ENCODE measurements around the gene PGAP6. TPM values are rescaled to one million over a fixed set of nuclear protein-coding genes. Genes with fewer than 3 reads are reported as not detected.

Gene PGAP6
- total and polyA plus RNA-seq, 9 of the 15 experiments (the other 6 are each of a cell fraction or from before 2014, with no cell fraction given): 0.45 to 50.2 (median 39.3) TPM

DNA sequence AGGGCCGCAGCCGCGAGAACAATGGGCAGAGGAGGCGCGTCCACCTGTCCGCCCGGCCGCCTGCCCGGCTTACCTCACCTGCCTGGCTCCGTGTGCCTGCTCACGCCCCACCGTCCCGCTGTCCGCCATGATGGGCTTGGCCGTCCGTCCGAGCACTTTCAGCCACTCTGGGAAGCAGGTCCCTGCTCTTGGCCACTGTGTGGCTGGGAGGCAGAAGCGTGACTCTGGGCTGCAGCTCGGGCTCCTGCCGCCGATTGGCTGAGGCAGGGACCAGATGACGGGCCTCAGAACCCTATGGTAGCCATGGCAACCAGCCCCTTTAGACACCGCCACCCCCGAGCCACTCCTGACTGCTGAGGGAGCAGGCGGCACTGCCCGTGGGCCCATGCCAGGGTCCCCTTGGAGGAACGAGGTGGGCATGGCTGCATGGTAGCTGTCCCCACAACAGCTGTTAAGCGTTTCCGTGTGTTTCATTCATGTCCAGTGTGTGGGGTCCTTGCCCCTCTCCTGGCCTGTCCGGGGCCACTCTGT lies 20.4 kb downstream of the PGAP6 start:
- in situ Hi-C loops (cut with MboI): no loop called here
- H3K79me2 ChIP-seq (ENCODE audit: control insufficient read depth, insufficient read depth, low read length): no peaks in the 10 kb centered on the region
- H3K4me1 ChIP-seq (replicated peaks in 1 of 2; ENCODE audit: control insufficient read depth in 2 of 2, insufficient read depth in 2 of 2, low read length in 2 of 2): peaks cover 6 to 72% of the 10 kb centered on the region in 2 experiments; a peak in 4 of 5 replicates
- DNase-seq (ENCODE audit: extremely low read depth in 1 of 4, low spot score in 3 of 4) (no peak), FAIRE-seq (no peak), ATAC-seq (no peak)
- ChIA-PET POLR2A (interaction anchor here (1.6 kb wide), 2 partner anchors 9 to 133 kb away, joined by 4 read pairs; partner anchors contain the start of gene MRPL28), CTCF (ENCODE audit: low intra/inter-chr PET ratio) (interaction anchor here (0.6 to 0.8 kb wide), 2 partner anchors 136 to 295 kb away, joined by 3 read pairs; no protein-coding TSS in a partner anchor)
- H3K4me2 ChIP-seq (ENCODE audit: insufficient read depth, low read length): no peak overlapping the region
- peaks cover 6% of the 10 kb centered on the region; the same call in 1 of the 3 replicates for H3K36me3 ChIP-seq (ENCODE audit: control insufficient read depth, insufficient read depth, low read length)
- no peak overlapping the region for H3K4me3 ChIP-seq
- peak overlapping the region in 1 of 2 experiments; percentile 35; a peak in 1 of 4 replicates for H3K9ac ChIP-seq (ENCODE audit: insufficient read depth in 1 of 2, low read depth in 2 of 2, low read length in 2 of 2)
- no peak overlapping the region for H3K27ac ChIP-seq (ENCODE audit: extremely low read depth, low read depth, low read length)
- intact Hi-C loops (cut with micrococcal nuclease): no loop called here
- no TSS peak for BruUV-seq (replicated peaks)
- H3K9me1 ChIP-seq (ENCODE audit: control insufficient read depth, insufficient read depth, low read length): peaks cover 4% of the 10 kb centered on the region
- WGBS (ENCODE audit: insufficient coverage, low coverage, missing lambda C conversion rate): 66% methylated on average over 30 of the region's 30 CpGs
- no peaks in the 10 kb centered on the region for H3K27me3 ChIP-seq (ENCODE audit: control insufficient read depth in 2 of 2, insufficient read depth in 2 of 2, low read length in 2 of 2)
- no peaks in the 10 kb centered on the region for H4K20me1 ChIP-seq (replicated peaks; ENCODE audit: control insufficient read depth, insufficient read depth, low read length)
- H2AFZ ChIP-seq (ENCODE audit: low read depth, low read length): no peak overlapping the region
- H3K9me3 ChIP-seq (replicated peaks; ENCODE audit: control insufficient read depth, insufficient read depth, low read depth, low read length): no peaks in the 10 kb centered on the region
- TF ChIP-seq NFRKB (IDR thresholded peaks at IDR 0.05; ENCODE audit: low read depth): no peak
- TF ChIP-seq, protein P1, sequence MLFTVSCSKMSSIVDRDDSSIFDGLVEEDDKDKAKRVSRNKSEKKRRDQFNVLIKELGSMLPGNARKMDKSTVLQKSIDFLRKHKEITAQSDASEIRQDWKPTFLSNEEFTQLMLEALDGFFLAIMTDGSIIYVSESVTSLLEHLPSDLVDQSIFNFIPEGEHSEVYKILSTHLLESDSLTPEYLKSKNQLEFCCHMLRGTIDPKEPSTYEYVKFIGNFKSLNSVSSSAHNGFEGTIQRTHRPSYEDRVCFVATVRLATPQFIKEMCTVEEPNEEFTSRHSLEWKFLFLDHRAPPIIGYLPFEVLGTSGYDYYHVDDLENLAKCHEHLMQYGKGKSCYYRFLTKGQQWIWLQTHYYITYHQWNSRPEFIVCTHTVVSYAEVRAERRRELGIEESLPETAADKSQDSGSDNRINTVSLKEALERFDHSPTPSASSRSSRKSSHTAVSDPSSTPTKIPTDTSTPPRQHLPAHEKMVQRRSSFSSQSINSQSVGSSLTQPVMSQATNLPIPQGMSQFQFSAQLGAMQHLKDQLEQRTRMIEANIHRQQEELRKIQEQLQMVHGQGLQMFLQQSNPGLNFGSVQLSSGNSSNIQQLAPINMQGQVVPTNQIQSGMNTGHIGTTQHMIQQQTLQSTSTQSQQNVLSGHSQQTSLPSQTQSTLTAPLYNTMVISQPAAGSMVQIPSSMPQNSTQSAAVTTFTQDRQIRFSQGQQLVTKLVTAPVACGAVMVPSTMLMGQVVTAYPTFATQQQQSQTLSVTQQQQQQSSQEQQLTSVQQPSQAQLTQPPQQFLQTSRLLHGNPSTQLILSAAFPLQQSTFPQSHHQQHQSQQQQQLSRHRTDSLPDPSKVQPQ (CRISPR knock-in tag; IDR thresholded peaks at IDR 0.05; ENCODE audit: borderline replicate concordance): no peak
- TF ChIP-seq, protein P2, sequence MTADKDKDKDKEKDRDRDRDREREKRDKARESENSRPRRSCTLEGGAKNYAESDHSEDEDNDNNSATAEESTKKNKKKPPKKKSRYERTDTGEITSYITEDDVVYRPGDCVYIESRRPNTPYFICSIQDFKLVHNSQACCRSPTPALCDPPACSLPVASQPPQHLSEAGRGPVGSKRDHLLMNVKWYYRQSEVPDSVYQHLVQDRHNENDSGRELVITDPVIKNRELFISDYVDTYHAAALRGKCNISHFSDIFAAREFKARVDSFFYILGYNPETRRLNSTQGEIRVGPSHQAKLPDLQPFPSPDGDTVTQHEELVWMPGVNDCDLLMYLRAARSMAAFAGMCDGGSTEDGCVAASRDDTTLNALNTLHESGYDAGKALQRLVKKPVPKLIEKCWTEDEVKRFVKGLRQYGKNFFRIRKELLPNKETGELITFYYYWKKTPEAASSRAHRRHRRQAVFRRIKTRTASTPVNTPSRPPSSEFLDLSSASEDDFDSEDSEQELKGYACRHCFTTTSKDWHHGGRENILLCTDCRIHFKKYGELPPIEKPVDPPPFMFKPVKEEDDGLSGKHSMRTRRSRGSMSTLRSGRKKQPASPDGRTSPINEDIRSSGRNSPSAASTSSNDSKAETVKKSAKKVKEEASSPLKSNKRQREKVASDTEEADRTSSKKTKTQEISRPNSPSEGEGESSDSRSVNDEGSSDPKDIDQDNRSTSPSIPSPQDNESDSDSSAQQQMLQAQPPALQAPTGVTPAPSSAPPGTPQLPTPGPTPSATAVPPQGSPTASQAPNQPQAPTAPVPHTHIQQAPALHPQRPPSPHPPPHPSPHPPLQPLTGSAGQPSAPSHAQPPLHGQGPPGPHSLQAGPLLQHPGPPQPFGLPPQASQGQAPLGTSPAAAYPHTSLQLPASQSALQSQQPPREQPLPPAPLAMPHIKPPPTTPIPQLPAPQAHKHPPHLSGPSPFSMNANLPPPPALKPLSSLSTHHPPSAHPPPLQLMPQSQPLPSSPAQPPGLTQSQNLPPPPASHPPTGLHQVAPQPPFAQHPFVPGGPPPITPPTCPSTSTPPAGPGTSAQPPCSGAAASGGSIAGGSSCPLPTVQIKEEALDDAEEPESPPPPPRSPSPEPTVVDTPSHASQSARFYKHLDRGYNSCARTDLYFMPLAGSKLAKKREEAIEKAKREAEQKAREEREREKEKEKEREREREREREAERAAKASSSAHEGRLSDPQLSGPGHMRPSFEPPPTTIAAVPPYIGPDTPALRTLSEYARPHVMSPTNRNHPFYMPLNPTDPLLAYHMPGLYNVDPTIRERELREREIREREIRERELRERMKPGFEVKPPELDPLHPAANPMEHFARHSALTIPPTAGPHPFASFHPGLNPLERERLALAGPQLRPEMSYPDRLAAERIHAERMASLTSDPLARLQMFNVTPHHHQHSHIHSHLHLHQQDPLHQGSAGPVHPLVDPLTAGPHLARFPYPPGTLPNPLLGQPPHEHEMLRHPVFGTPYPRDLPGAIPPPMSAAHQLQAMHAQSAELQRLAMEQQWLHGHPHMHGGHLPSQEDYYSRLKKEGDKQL (CRISPR knock-in tag; IDR thresholded peaks at IDR 0.05; ENCODE audit: borderline replicate concordance): no peak
- TF ChIP-seq, protein P3, sequence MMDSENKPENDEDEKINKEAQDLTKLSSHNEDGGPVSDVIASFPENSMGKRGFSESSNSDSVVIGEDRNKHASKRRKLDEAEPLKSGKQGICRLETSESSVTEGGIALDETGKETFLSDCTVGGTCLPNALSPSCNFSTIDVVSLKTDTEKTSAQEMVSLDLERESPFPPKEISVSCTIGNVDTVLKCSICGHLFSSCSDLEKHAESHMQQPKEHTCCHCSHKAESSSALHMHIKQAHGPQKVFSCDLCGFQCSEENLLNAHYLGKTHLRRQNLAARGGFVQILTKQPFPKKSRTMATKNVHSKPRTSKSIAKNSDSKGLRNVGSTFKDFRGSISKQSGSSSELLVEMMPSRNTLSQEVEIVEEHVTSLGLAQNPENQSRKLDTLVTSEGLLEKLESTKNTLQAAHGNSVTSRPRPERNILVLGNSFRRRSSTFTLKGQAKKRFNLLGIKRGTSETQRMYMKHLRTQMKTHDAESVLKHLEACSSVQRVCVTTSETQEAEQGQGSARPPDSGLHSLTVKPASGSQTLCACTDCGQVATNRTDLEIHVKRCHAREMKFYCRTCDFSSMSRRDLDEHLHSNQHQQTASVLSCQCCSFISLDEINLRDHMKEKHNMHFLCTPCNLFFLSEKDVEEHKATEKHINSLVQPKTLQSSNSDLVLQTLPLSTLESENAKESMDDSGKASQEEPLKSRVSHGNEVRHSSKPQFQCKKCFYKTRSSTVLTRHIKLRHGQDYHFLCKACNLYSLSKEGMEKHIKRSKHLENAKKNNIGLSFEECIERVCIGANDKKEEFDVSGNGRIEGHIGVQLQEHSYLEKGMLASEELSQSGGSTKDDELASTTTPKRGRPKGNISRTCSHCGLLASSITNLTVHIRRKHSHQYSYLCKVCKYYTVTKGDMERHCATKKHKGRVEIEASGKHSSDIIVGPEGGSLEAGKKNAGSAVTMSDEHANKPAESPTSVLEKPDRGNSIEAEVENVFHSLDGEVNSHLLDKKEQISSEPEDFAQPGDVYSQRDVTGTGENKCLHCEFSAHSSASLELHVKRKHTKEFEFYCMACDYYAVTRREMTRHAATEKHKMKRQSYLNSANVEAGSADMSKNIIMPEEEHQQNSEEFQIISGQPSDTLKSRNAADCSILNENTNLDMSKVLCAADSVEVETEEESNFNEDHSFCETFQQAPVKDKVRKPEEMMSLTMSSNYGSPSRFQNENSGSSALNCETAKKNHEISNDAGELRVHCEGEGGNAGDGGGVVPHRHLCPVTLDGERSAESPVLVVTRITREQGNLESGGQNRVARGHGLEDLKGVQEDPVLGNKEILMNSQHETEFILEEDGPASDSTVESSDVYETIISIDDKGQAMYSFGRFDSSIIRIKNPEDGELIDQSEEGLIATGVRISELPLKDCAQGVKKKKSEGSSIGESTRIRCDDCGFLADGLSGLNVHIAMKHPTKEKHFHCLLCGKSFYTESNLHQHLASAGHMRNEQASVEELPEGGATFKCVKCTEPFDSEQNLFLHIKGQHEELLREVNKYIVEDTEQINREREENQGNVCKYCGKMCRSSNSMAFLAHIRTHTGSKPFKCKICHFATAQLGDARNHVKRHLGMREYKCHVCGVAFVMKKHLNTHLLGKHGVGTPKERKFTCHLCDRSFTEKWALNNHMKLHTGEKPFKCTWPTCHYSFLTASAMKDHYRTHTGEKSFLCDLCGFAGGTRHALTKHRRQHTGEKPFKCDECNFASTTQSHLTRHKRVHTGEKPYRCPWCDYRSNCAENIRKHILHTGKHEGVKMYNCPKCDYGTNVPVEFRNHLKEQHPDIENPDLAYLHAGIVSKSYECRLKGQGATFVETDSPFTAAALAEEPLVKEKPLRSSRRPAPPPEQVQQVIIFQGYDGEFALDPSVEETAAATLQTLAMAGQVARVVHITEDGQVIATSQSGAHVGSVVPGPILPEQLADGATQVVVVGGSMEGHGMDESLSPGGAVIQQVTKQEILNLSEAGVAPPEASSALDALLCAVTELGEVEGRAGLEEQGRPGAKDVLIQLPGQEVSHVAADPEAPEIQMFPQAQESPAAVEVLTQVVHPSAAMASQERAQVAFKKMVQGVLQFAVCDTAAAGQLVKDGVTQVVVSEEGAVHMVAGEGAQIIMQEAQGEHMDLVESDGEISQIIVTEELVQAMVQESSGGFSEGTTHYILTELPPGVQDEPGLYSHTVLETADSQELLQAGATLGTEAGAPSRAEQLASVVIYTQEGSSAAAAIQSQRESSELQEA (IDR thresholded peaks at IDR 0.05; ENCODE audit: low read depth): no peak

All from K562 (cell line).